Activated naive CD8-positive, alpha-beta T cell treated with anti-CD3 and anti-CD28 coated beads for 36 hours (primary cell): ENCODE data around the gene ARMS2. TPM values are rescaled to one million over a fixed set of nuclear protein-coding genes. Genes with fewer than 3 reads are reported as not detected.
A peak's percentile ranks its signal among the peaks of the same experiment; 100 is the strongest.

Experiments
- DNase-seq: peaks from one replicate; pipeline ENCODE4 v3.0.0; 2021
- H3K27ac Mint-ChIP-seq: one replicate; pipeline ENCODE4 v1.8.0; 2022; ENCODE audit warnings: mild to moderate bottlenecking, moderate library complexity, mixed read lengths
- H3K27me3 Mint-ChIP-seq: one replicate; pipeline ENCODE4 v1.8.0; 2022; ENCODE audit warnings: mild to moderate bottlenecking, mixed read lengths
- H3K36me3 Mint-ChIP-seq: one replicate; pipeline ENCODE4 v1.8.0; 2021; ENCODE audit warnings: mild to moderate bottlenecking, mixed read lengths
- H3K4me1 Mint-ChIP-seq: one replicate; pipeline ENCODE4 v1.8.0; 2021; ENCODE audit warnings: mixed read lengths
- H3K4me3 Mint-ChIP-seq: one replicate; pipeline ENCODE4 v1.8.0; 2022; ENCODE audit warnings: mild to moderate bottlenecking, moderate library complexity, mixed read lengths
- H3K9me3 Mint-ChIP-seq: one replicate; pipeline ENCODE4 v1.8.0; 2022; ENCODE audit warnings: mixed read lengths
- total RNA-seq, 2 experiments: library from RNA; stranded (reverse); gene quantifications; one replicate each; pipeline ENCODE4 v1.2.3, GENCODE V29; 2021

Gene ARMS2
- not detected for total RNA-seq

- Mint-ChIP-seq H3K9me3 (no peaks in the 10 kb centered on the region), H3K27me3 (peaks cover 47% of the 10 kb centered on the region), H3K4me1 (peaks cover 3% of the 10 kb centered on the region), H3K27ac (no peak within 1 kb of the TSS), H3K36me3 (no peaks in the 10 kb centered on the region), H3K4me3 (no peak within 1 kb of the TSS)
- no peak for DNase-seq
These were observed at the start of gene ARMS2 for GRCh38 chr10:122454603-122455080. Gene ARMS2 (plus strand): TSS chr10:122454653. CDS start chr10:122454728, 75 bp downstream.

- no peaks in the 10 kb centered on the region for H3K9me3 Mint-ChIP-seq
- H3K4me1 Mint-ChIP-seq = peaks cover 51% of the 10 kb centered on the region
- H3K27ac Mint-ChIP-seq = peak overlapping the region; percentile 80
- H3K36me3 Mint-ChIP-seq = peaks cover 29% of the 10 kb centered on the region
- peak; percentile 28 for DNase-seq
- no peak overlapping the region for H3K4me3 Mint-ChIP-seq
- H3K27me3 Mint-ChIP-seq = no peaks in the 10 kb centered on the region
These were observed 46.9 kb upstream of the ARMS2 start for GRCh38 chr10:122407375-122408125.

- H3K4me3 Mint-ChIP-seq = no peak overlapping the region
- H3K36me3 Mint-ChIP-seq = peaks cover 47% of the 10 kb centered on the region
- H3K4me1 Mint-ChIP-seq = peaks cover 48% of the 10 kb centered on the region
- H3K27me3 Mint-ChIP-seq = no peaks in the 10 kb centered on the region
- no peak for DNase-seq
- H3K9me3 Mint-ChIP-seq = peaks cover 2% of the 10 kb centered on the region
- H3K27ac Mint-ChIP-seq = no peak overlapping the region
These were observed 41.1 kb upstream of the ARMS2 start for GRCh38 chr10:122413327-122413726.

- Mint-ChIP-seq H3K4me1 (peaks cover 72% of the 10 kb centered on the region), H3K9me3 (peaks cover 2% of the 10 kb centered on the region), H3K36me3 (peaks cover 62% of the 10 kb centered on the region), H3K27me3 (no peaks in the 10 kb centered on the region), H3K27ac (peak overlapping the region; percentile 85), H3K4me3 (no peak overlapping the region)
- DNase-seq = no peak
These were observed 36.8 kb upstream of the ARMS2 start for GRCh38 chr10:122417667-122418066.

GRCh38 chr10:122419016-122419415 is 35.4 kb upstream of the ARMS2 start:
- peaks cover 74% of the 10 kb centered on the region for H3K4me1 Mint-ChIP-seq
- DNase-seq = no peak
- peaks cover 58% of the 10 kb centered on the region for H3K36me3 Mint-ChIP-seq
- H3K27ac Mint-ChIP-seq = no peak overlapping the region
- no peak overlapping the region for H3K4me3 Mint-ChIP-seq
- peaks cover 2% of the 10 kb centered on the region for H3K9me3 Mint-ChIP-seq
- H3K27me3 Mint-ChIP-seq = no peaks in the 10 kb centered on the region

- H3K9me3 Mint-ChIP-seq = peaks cover 2% of the 10 kb centered on the region
- peak overlapping the region; percentile 31 for H3K27ac Mint-ChIP-seq
- no peak for DNase-seq
- peaks cover 74% of the 10 kb centered on the region for H3K4me1 Mint-ChIP-seq
- H3K4me3 Mint-ChIP-seq = no peak overlapping the region
- no peaks in the 10 kb centered on the region for H3K27me3 Mint-ChIP-seq
- peaks cover 52% of the 10 kb centered on the region for H3K36me3 Mint-ChIP-seq
These were observed 34.4 kb upstream of the ARMS2 start for GRCh38 chr10:122419876-122420623.

- Mint-ChIP-seq H3K9me3 (peaks cover 2% of the 10 kb centered on the region), H3K36me3 (peaks cover 49% of the 10 kb centered on the region), H3K4me1 (peaks cover 69% of the 10 kb centered on the region), H3K27me3 (no peaks in the 10 kb centered on the region), H3K27ac (peak overlapping the region; percentile 80), H3K4me3 (no peak overlapping the region)
- DNase-seq = no peak
These were observed 33.8 kb upstream of the ARMS2 start for GRCh38 chr10:122420624-122421007.

GRCh38 chr10:122421054-122421625 is 33.3 kb upstream of the ARMS2 start:
- Mint-ChIP-seq H3K36me3 (peaks cover 44% of the 10 kb centered on the region), H3K4me1 (peaks cover 64% of the 10 kb centered on the region), H3K9me3 (peaks cover 2% of the 10 kb centered on the region), H3K27me3 (no peaks in the 10 kb centered on the region), H3K4me3 (no peak overlapping the region), H3K27ac (peak overlapping the region; percentile 80)
- DNase-seq = no peak

- peaks cover 2% of the 10 kb centered on the region for H3K9me3 Mint-ChIP-seq
- no peaks in the 10 kb centered on the region for H3K27me3 Mint-ChIP-seq
- H3K4me1 Mint-ChIP-seq = peaks cover 60% of the 10 kb centered on the region
- H3K4me3 Mint-ChIP-seq = no peak overlapping the region
- peak overlapping the region; percentile 67 for H3K27ac Mint-ChIP-seq
- peaks cover 40% of the 10 kb centered on the region for H3K36me3 Mint-ChIP-seq
- no peak for DNase-seq
These were observed 32.7 kb upstream of the ARMS2 start for GRCh38 chr10:122421742-122422141.

GRCh38 chr10:122422266-122422989 is 32.0 kb upstream of the ARMS2 start:
- DNase-seq = no peak
- Mint-ChIP-seq H3K27ac (peak overlapping the region; percentile 78), H3K4me1 (peaks cover 61% of the 10 kb centered on the region), H3K4me3 (no peak overlapping the region), H3K9me3 (no peaks in the 10 kb centered on the region), H3K36me3 (peaks cover 37% of the 10 kb centered on the region), H3K27me3 (no peaks in the 10 kb centered on the region)

- Mint-ChIP-seq H3K4me1 (peaks cover 47% of the 10 kb centered on the region), H3K27me3 (no peaks in the 10 kb centered on the region), H3K27ac (no peak overlapping the region), H3K9me3 (no peaks in the 10 kb centered on the region), H3K4me3 (no peak overlapping the region), H3K36me3 (peaks cover 23% of the 10 kb centered on the region)
- no peak for DNase-seq
These were observed 30.4 kb upstream of the ARMS2 start for GRCh38 chr10:122424059-122424458.

- H3K27ac Mint-ChIP-seq = no peak overlapping the region
- H3K4me1 Mint-ChIP-seq = peaks cover 26% of the 10 kb centered on the region
- H3K4me3 Mint-ChIP-seq = no peak overlapping the region
- no peaks in the 10 kb centered on the region for H3K9me3 Mint-ChIP-seq
- no peak for DNase-seq
- peaks cover 6% of the 10 kb centered on the region for H3K36me3 Mint-ChIP-seq
- no peaks in the 10 kb centered on the region for H3K27me3 Mint-ChIP-seq
These were observed 27.6 kb upstream of the ARMS2 start for GRCh38 chr10:122426829-122427228.

GRCh38 chr10:122427280-122427679 is 27.2 kb upstream of the ARMS2 start:
- Mint-ChIP-seq H3K36me3 (peaks cover 6% of the 10 kb centered on the region), H3K27ac (no peak overlapping the region), H3K4me1 (peaks cover 21% of the 10 kb centered on the region), H3K27me3 (no peaks in the 10 kb centered on the region), H3K9me3 (no peaks in the 10 kb centered on the region), H3K4me3 (no peak overlapping the region)
- no peak for DNase-seq

GRCh38 chr10:122435212-122435827 is 19.1 kb upstream of the ARMS2 start:
- H3K36me3 Mint-ChIP-seq = peaks cover 4% of the 10 kb centered on the region
- H3K9me3 Mint-ChIP-seq = peaks cover 2% of the 10 kb centered on the region
- H3K27me3 Mint-ChIP-seq = no peaks in the 10 kb centered on the region
- H3K27ac Mint-ChIP-seq = no peak overlapping the region
- no peak overlapping the region for H3K4me3 Mint-ChIP-seq
- no peak for DNase-seq
- peaks cover 4% of the 10 kb centered on the region for H3K4me1 Mint-ChIP-seq
